H9 (cell line): ENCODE data around the gene EXOC2. TPM values are rescaled to one million over a fixed set of nuclear protein-coding genes. Genes with fewer than 3 reads are reported as not detected.

ENCODE experiments used
- DNase-seq: peaks from one replicate; pipeline ENCODE4 v3.0.0-alpha.2; 2017
- H2AFZ ChIP-seq: one replicate; pipeline ENCODE4 v1.6.1; 2013; ENCODE audit warnings: mild to moderate bottlenecking, low read length, control low read depth, moderate library complexity
- H2AK5ac ChIP-seq: 2 replicates; pipeline ENCODE4 v1.6.1; 2013; ENCODE audit warnings: low read length, control low read depth, mixed read lengths; ENCODE audit not compliant: insufficient read length
- H2BK120ac ChIP-seq: one replicate; pipeline ENCODE4 v1.6.1; 2013; ENCODE audit warnings: low read depth, mild to moderate bottlenecking, low read length, control low read depth, inconsistent platforms; ENCODE audit not compliant: poor library complexity, severe bottlenecking
- H2BK12ac ChIP-seq: 2 replicates; pipeline ENCODE4 v1.6.1; 2013; ENCODE audit warnings: low read length, control low read depth, mixed read lengths, low read depth; ENCODE audit not compliant: insufficient read length
- H2BK15ac ChIP-seq: 2 replicates; pipeline ENCODE4 v1.6.1; 2013; ENCODE audit warnings: low read depth, low read length, control low read depth
- H2BK20ac ChIP-seq: one replicate; pipeline ENCODE4 v1.6.1; 2013; ENCODE audit warnings: low read depth, mild to moderate bottlenecking, low read length, control low read depth, inconsistent platforms; ENCODE audit not compliant: poor library complexity, severe bottlenecking
- H2BK5ac ChIP-seq: 2 replicates; pipeline ENCODE4 v1.6.1; 2013; ENCODE audit warnings: low read length, control low read depth, mixed read lengths; ENCODE audit not compliant: insufficient read length
- H3K14ac ChIP-seq: 2 replicates; pipeline ENCODE4 v1.6.1; 2013; ENCODE audit warnings: low read length, control low read depth; ENCODE audit not compliant: insufficient read depth
- H3K18ac ChIP-seq: 2 replicates; pipeline ENCODE4 v1.6.1; 2013; ENCODE audit warnings: low read depth, mild to moderate bottlenecking, mixed read lengths, low read length, control low read depth; ENCODE audit not compliant: insufficient read length
- H3K23ac ChIP-seq: 2 replicates; pipeline ENCODE4 v1.6.1; 2013; ENCODE audit warnings: low read length, control low read depth, mixed read lengths, low read depth; ENCODE audit not compliant: insufficient read length
- H3K23me2 ChIP-seq: 2 replicates; pipeline ENCODE4 v1.6.1; 2013; ENCODE audit warnings: low read depth, mild to moderate bottlenecking, mixed read lengths, low read length, control low read depth; ENCODE audit not compliant: insufficient read length, poor library complexity, severe bottlenecking
- H3K27ac ChIP-seq: 2 replicates; pipeline ENCODE4 v1.5.1; 2013; ENCODE audit warnings: low read length, control low read depth, mixed read lengths, low read depth; ENCODE audit not compliant: insufficient read length
- H3K27me3 ChIP-seq: 2 replicates; pipeline ENCODE4 v1.6.1; 2013; ENCODE audit warnings: low read length, control low read depth, inconsistent platforms; ENCODE audit not compliant: insufficient read depth
- H3K4ac ChIP-seq: 2 replicates; pipeline ENCODE4 v1.6.1; 2013; ENCODE audit warnings: low read depth, mild to moderate bottlenecking, control low read depth, inconsistent platforms, low read length, moderate library complexity
- H3K4me1 ChIP-seq: 2 replicates; pipeline ENCODE4 v1.6.1; 2013; ENCODE audit warnings: low read length, control low read depth, inconsistent platforms; ENCODE audit not compliant: insufficient read depth
- H3K4me2 ChIP-seq: 2 replicates; pipeline ENCODE4 v1.6.1; 2013; ENCODE audit warnings: low read length, control low read depth, mixed read lengths; ENCODE audit not compliant: insufficient read length, insufficient read depth
- H3K56ac ChIP-seq: 2 replicates; pipeline ENCODE4 v1.6.1; 2013; ENCODE audit warnings: low read depth, mild to moderate bottlenecking, mixed read lengths, low read length, control low read depth; ENCODE audit not compliant: insufficient read length
- H3K79me1 ChIP-seq: 2 replicates; pipeline ENCODE4 v1.6.1; 2013; ENCODE audit warnings: low read depth, mild to moderate bottlenecking, moderate library complexity, low read length, control low read depth, inconsistent platforms; ENCODE audit not compliant: insufficient read depth, poor library complexity, severe bottlenecking
- H3K79me2 ChIP-seq: 2 replicates; pipeline ENCODE4 v1.6.1; 2013; ENCODE audit warnings: low read length, control low read depth, inconsistent platforms; ENCODE audit not compliant: insufficient read depth
- H3K9ac ChIP-seq: 2 replicates; pipeline ENCODE4 v1.6.1; 2013; ENCODE audit warnings: low read length, control low read depth, mixed read lengths; ENCODE audit not compliant: insufficient read length; ENCODE audit errors: extremely low read depth
- H3K9me3 ChIP-seq: one replicate; pipeline ENCODE4 v1.6.1; 2013; ENCODE audit warnings: low read depth, low read length, inconsistent platforms; ENCODE audit not compliant: control insufficient read depth
- H3T11ph ChIP-seq: one replicate; pipeline ENCODE4 v1.6.1; 2013; ENCODE audit warnings: mild to moderate bottlenecking, low read length, control low read depth, inconsistent platforms
- H4K20me1 ChIP-seq: one replicate; pipeline ENCODE4 v1.6.1; 2013; ENCODE audit not compliant: control insufficient read depth, insufficient read length, insufficient read depth
- H4K5ac ChIP-seq: 2 replicates; pipeline ENCODE4 v1.6.1; 2013; ENCODE audit warnings: low read depth, mild to moderate bottlenecking, mixed read lengths, low read length, control low read depth; ENCODE audit not compliant: insufficient read length
- H4K8ac ChIP-seq: replicated peaks from 2 replicates; pipeline ENCODE4 v1.6.1; 2013; ENCODE audit warnings: low read length, control low read depth, mixed read lengths, low read depth; ENCODE audit not compliant: insufficient read length
- H4K91ac ChIP-seq: 2 replicates; pipeline ENCODE4 v1.6.1; 2013; ENCODE audit warnings: low read depth, mild to moderate bottlenecking, moderate library complexity, mixed read lengths, low read length, control low read depth; ENCODE audit not compliant: insufficient read length
- H3K27ac Mint-ChIP-seq, 3 experiments: 2 replicates in 2 of 3; 3 replicates in 1 of 3; pipeline ENCODE4 v1.8.0; 2020 to 2021; ENCODE audit warnings: mixed read lengths in 3 of 3, mild to moderate bottlenecking in 1 of 3, moderate library complexity in 1 of 3
- H3K27me3 Mint-ChIP-seq: 2 replicates; pipeline ENCODE4 v1.8.0; 2021; ENCODE audit warnings: low read depth, mild to moderate bottlenecking, moderate library complexity, mixed read lengths
- H3K36me3 Mint-ChIP-seq, 3 experiments: 2 replicates in 2 of 3; 3 replicates in 1 of 3; pipeline ENCODE4 v1.8.0; 2020 to 2021; ENCODE audit warnings: low read depth in 3 of 3, mixed read lengths in 3 of 3; ENCODE audit not compliant: insufficient read depth in 1 of 3
- H3K4me1 Mint-ChIP-seq, 2 experiments: 2 replicates each; pipeline ENCODE4 v1.8.0; 2020; ENCODE audit warnings: mixed read lengths in 2 of 2
- H3K4me3 Mint-ChIP-seq, 2 experiments: 2 replicates in 1 of 2; 3 replicates in 1 of 2; pipeline ENCODE4 v1.8.0; 2020 to 2021; ENCODE audit warnings: mild to moderate bottlenecking in 2 of 2, mixed read lengths in 2 of 2, moderate library complexity in 1 of 2
- H3K9me3 Mint-ChIP-seq, 2 experiments: 2 replicates in 1 of 2; 3 replicates in 1 of 2; pipeline ENCODE4 v1.8.0; 2020; ENCODE audit warnings: mild to moderate bottlenecking in 2 of 2, mixed read lengths in 2 of 2, moderate library complexity in 1 of 2
- WGBS: extraction: QIAGEN DNeasy Blood & Tissue Kit; methylation state at CpG from one replicate; pipeline ENCODE4 v1.1.7; 2013; ENCODE audit warnings: missing lambda C conversion rate, low lambda C conversion rate, mixed read lengths; ENCODE audit not compliant: insufficient read length; ENCODE audit errors: extremely low coverage; 5-methylcytosine and 5-hydroxymethylcytosine counted together
- total RNA-seq: library from RNA; stranded (reverse); gene quantifications from 2 replicates; pipeline ENCODE4 v1.2.1, GENCODE V29; 2021
- TF ChIP-seq, protein P1 (sequence below): fragments of 200-600 bp; sonication (generic); conservative IDR thresholded peaks from 3 replicates; pipeline ENCODE4 v1.8.0; 2021; ENCODE audit warnings: antibody characterized with exemption, mild to moderate bottlenecking

The EXOC2 gene
- total RNA-seq, 1 experiment from 2014 or later, result 29.9 TPM

DNA sequence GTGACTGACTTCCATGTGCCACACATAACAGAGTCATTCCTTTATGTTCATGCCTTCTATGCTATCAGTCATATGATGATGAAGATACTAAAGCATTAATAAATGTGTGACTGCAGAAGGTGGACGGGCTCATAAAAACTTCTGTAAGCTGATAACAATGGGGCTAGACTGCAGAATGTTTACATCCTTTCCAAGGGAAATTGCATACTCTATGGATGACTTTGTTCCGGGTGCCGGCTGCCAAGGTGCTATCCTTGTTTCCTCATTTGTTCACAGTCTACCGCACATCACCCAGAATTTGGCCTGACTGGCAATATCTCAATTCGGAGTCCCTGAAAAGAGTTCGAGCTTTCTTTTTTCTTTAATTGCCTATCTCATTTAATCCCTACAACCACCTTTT is 121.0 kb downstream of the EXOC2 start:
- Histone ChIP-seq H4K8ac (no peak overlapping the region), H2AK5ac (no peak overlapping the region), H2BK15ac (no peak overlapping the region), H2BK120ac (no peak overlapping the region), H3K56ac (no peak overlapping the region), H2BK20ac (no peak overlapping the region), H3K23ac (no peak overlapping the region), H2BK5ac (no peak overlapping the region), H4K20me1 (no peaks in the 10 kb centered on the region), H2BK12ac (no peak overlapping the region), H3K4ac (no peak overlapping the region), H3T11ph (no peak overlapping the region), H3K27me3 (no peaks in the 10 kb centered on the region), H3K4me2 (no peak overlapping the region), H2AFZ (no peak overlapping the region), H4K91ac (no peak overlapping the region), H3K23me2 (no peaks in the 10 kb centered on the region), H3K14ac (no peak overlapping the region), H3K4me1 (no peaks in the 10 kb centered on the region), H3K79me2 (no peaks in the 10 kb centered on the region), H3K27ac (no peak overlapping the region), H3K79me1 (no peaks in the 10 kb centered on the region), H3K9ac (no peak overlapping the region), H3K9me3 (peaks cover 7% of the 10 kb centered on the region), H4K5ac (no peak overlapping the region), H3K18ac (no peak overlapping the region)
- TF ChIP-seq, protein P1, sequence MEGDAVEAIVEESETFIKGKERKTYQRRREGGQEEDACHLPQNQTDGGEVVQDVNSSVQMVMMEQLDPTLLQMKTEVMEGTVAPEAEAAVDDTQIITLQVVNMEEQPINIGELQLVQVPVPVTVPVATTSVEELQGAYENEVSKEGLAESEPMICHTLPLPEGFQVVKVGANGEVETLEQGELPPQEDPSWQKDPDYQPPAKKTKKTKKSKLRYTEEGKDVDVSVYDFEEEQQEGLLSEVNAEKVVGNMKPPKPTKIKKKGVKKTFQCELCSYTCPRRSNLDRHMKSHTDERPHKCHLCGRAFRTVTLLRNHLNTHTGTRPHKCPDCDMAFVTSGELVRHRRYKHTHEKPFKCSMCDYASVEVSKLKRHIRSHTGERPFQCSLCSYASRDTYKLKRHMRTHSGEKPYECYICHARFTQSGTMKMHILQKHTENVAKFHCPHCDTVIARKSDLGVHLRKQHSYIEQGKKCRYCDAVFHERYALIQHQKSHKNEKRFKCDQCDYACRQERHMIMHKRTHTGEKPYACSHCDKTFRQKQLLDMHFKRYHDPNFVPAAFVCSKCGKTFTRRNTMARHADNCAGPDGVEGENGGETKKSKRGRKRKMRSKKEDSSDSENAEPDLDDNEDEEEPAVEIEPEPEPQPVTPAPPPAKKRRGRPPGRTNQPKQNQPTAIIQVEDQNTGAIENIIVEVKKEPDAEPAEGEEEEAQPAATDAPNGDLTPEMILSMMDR, result no peak
- H3K9me3 Mint-ChIP-seq, result peaks cover 11 to 12% of the 10 kb centered on the region in 2 experiments; a peak in 4 of 5 replicates
- peaks cover 40 to 72% (median 55%) of the 10 kb centered on the region in 3 experiments for H3K36me3 Mint-ChIP-seq
- H3K4me1 Mint-ChIP-seq, result no peaks in the 10 kb centered on the region
- no peak overlapping the region for H3K27ac Mint-ChIP-seq
- no CpG with 5 or more reads among the region's 6 CpGs for whole genome bisulfite sequencing
- H3K4me3 Mint-ChIP-seq, result no peak overlapping the region
- H3K27me3 Mint-ChIP-seq, result no peaks in the 10 kb centered on the region
- DNase-seq, result no peak
